Caco-2 (cell line): ENCODE results near the gene NAXD. TPM values are rescaled to one million over a fixed set of nuclear protein-coding genes. Genes with fewer than 3 reads are reported as not detected.

Experiments
- BruUV-seq: library from RNA; stranded (reverse); fragments of 400-500 nt; replicated peaks from 2 replicates; lab custom pipeline; 2021; lab: Mats Ljungman, UMichigan
- CTCF ChIA-PET: fragments of 300-600 bp; sonication (Branson Sonifier 250); formaldehyde crosslinking; loops from one replicate; lab custom pipeline; 2022; ENCODE audit warnings: antibody characterized with exemption; lab: Charles Lee
- POLR2A ChIA-PET: fragments of 300-600 bp; sonication (Branson Sonifier 250); formaldehyde crosslinking; loops from one replicate; lab custom pipeline; 2022; ENCODE audit warnings: antibody characterized with exemption; lab: Charles Lee
- DNase-seq, 2 experiments: peaks; one replicate each; pipeline versions ENCODE4 v3.0.0 to v3.0.0-alpha.2; 2020 to 2022
- H3K27me3 ChIP-seq: replicated peaks from 2 replicates; pipeline ENCODE4 v1.6.0; 2011; ENCODE audit warnings: low read length; ENCODE audit not compliant: control insufficient read depth, insufficient read depth
- H3K36me3 ChIP-seq: 2 replicates; pipeline ENCODE4 v1.5.1; 2011; ENCODE audit warnings: low read length; ENCODE audit not compliant: control insufficient read depth, insufficient read depth
- H3K4me1 ChIP-seq: fragments of 250-450 bp; sonication (Bioruptor Pico); 2 replicates; pipeline ENCODE4 v1.5.1; 2020; ENCODE audit warnings: mild to moderate bottlenecking
- H3K4me3 ChIP-seq: 2 replicates; pipeline ENCODE4 v1.5.1; 2011; ENCODE audit warnings: low read depth, mild to moderate bottlenecking, control low read depth, low read length
- H3K9me3 ChIP-seq: fragments of 250-450 bp; sonication (Bioruptor Pico); 2 replicates; pipeline ENCODE4 v1.5.1; 2020; ENCODE audit warnings: mild to moderate bottlenecking, moderate library complexity
- H3K27ac Mint-ChIP-seq: one replicate; pipeline ENCODE4 v1.8.0; 2022; ENCODE audit warnings: mixed read lengths; ENCODE audit not compliant: unreplicated experiment
- H3K27me3 Mint-ChIP-seq: one replicate; pipeline ENCODE4 v1.8.0; 2022; ENCODE audit warnings: mixed read lengths; ENCODE audit not compliant: insufficient read depth, unreplicated experiment
- H3K36me3 Mint-ChIP-seq: one replicate; pipeline ENCODE4 v1.8.0; 2022; ENCODE audit warnings: mild to moderate bottlenecking, mixed read lengths; ENCODE audit not compliant: insufficient read depth, unreplicated experiment
- H3K4me1 Mint-ChIP-seq: one replicate; pipeline ENCODE4 v1.8.0; 2022; ENCODE audit warnings: low read depth, mixed read lengths; ENCODE audit not compliant: unreplicated experiment
- H3K4me3 Mint-ChIP-seq: one replicate; pipeline ENCODE4 v1.8.0; 2022; ENCODE audit warnings: mild to moderate bottlenecking, moderate library complexity, mixed read lengths; ENCODE audit not compliant: unreplicated experiment
- H3K9me3 Mint-ChIP-seq: one replicate; pipeline ENCODE4 v1.8.0; 2022; ENCODE audit warnings: mixed read lengths; ENCODE audit not compliant: unreplicated experiment
- intact Hi-C: fragments of 100-400 bp; cut with micrococcal nuclease; formaldehyde crosslinking; loops from one replicate; pipeline ENCODE4 v1.10.0; 2022; ENCODE audit not compliant: unreplicated experiment
- total RNA-seq: library from RNA; stranded (reverse); gene quantifications from 2 replicates; pipeline ENCODE4 v1.2.3, GENCODE V29; 2022
- TF ChIP-seq, protein P1 (sequence below), 2 experiments: fragments of 200-600 bp in 1 of 2; IDR thresholded peaks; 1 replicate in 1 of 2; 2 replicates in 1 of 2; pipeline versions ENCODE4 v1.5.1 to v1.8.0; 2011 to 2022; ENCODE audit warnings: antibody characterized with exemption in 1 of 2, control low read depth in 1 of 2, inconsistent platforms in 1 of 2, low read depth in 1 of 2, low read length in 1 of 2, mild to moderate bottlenecking in 1 of 2, moderate library complexity in 1 of 2; ENCODE audit not compliant: insufficient read depth in 1 of 2, severe bottlenecking in 1 of 2, unreplicated experiment in 1 of 2

The NAXD gene
- total RNA-seq, 1 experiment from 2014 or later, result 51.5 TPM

DNA sequence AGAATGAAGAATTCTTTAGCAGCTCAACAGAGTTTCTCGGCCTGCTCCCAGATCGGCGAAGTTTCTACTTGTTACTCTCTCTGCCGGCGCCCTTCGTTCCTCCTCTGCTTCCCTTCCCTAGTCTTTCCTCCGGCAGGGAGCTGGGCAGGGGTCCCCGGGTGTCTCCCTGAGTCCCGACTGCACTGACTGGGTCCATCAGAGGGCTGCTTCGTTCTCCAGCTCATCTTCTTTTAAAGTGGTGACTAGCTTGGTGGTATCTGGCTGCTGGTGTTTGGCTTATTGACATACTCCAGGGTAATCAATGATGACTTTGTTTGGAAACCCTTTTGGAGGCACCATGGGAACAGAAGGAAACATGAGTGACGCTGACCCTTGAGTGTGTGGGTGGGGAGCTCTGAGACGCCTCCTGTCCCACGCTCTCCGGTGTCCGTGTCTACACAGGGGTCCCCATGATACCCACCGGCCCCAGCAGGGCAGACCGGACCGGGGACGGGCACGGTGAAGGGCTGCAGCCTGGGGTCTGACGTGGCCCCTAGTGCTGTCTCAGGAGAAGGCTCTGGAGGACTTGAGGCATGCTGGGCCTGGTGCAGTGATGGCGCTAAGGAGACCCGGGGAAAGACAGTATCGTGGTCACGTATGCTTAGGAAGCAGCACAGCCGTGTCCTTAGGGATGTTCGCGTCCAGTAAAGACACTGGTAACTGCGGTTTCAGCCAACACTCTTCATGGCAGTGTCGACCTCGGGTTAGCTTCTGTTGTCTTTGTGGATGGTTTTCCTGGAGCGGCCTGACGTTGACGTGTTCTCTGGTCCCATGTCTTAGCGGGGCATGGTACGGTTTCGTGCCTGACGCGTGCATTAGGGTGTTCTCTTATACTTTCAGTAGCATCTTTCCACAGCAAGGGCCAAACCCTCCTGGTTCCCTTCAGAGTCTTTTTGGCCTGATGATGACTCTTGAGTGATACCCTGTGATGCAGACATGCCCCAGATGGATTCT lies 23.8 kb downstream of the NAXD start:
- Histone ChIP-seq H3K9me3 (no peaks in the 10 kb centered on the region), H3K36me3 (peaks cover 4% of the 10 kb centered on the region), H3K4me3 (no peak overlapping the region), H3K4me1 (no peaks in the 10 kb centered on the region), H3K27me3 (no peaks in the 10 kb centered on the region)
- intact Hi-C loops, result no loop called here
- TF ChIP-seq, protein P1, sequence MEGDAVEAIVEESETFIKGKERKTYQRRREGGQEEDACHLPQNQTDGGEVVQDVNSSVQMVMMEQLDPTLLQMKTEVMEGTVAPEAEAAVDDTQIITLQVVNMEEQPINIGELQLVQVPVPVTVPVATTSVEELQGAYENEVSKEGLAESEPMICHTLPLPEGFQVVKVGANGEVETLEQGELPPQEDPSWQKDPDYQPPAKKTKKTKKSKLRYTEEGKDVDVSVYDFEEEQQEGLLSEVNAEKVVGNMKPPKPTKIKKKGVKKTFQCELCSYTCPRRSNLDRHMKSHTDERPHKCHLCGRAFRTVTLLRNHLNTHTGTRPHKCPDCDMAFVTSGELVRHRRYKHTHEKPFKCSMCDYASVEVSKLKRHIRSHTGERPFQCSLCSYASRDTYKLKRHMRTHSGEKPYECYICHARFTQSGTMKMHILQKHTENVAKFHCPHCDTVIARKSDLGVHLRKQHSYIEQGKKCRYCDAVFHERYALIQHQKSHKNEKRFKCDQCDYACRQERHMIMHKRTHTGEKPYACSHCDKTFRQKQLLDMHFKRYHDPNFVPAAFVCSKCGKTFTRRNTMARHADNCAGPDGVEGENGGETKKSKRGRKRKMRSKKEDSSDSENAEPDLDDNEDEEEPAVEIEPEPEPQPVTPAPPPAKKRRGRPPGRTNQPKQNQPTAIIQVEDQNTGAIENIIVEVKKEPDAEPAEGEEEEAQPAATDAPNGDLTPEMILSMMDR (IDR thresholded peaks at IDR 0.05; ENCODE audit: insufficient read depth in 1 of 2, low read depth in 1 of 2, low read length in 1 of 2, severe bottlenecking in 1 of 2, unreplicated experiment in 1 of 2), result no peak
- peaks cover 86% of the 10 kb centered on the region for H3K36me3 Mint-ChIP-seq
- H3K4me3 Mint-ChIP-seq, result peak overlapping the region; percentile 34
- H3K27me3 Mint-ChIP-seq, result no peaks in the 10 kb centered on the region
- H3K4me1 Mint-ChIP-seq, result no peaks in the 10 kb centered on the region
- ChIA-PET CTCF (interaction anchor here (0.6 to 1.0 kb wide), 2 partner anchors 76 to 183 kb away, joined by 4 to 5 read pairs; no protein-coding TSS in a partner anchor), POLR2A (no interaction called here)
- peak overlapping the region; percentile 55 for H3K27ac Mint-ChIP-seq
- BruUV-seq, result no TSS peak
- no peak for DNase-seq
- H3K9me3 Mint-ChIP-seq, result no peaks in the 10 kb centered on the region

DNA sequence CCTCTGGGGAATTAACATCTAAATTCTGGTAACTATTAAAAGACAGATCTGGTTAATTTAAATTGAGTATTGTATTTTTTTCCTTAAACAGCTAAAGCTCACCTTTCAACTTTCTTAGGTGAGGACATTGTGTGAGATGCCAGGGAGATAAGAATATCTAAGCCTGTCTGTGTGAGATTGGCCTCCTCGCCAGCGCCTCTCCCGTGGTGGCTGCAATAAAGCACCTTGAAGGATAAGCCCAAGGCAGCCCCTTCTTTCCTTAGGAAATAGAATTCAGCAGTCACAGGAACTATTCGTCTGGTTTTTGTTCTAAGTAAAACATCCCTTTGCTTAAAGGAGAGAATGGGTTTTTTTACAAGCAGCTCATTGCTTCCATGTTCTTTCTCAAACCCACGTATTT lies 24.6 kb downstream of the NAXD start:
- Histone ChIP-seq H3K4me1 (no peaks in the 10 kb centered on the region), H3K9me3 (no peaks in the 10 kb centered on the region), H3K27me3 (no peaks in the 10 kb centered on the region), H3K4me3 (no peak overlapping the region), H3K36me3 (peaks cover 4% of the 10 kb centered on the region)
- DNase-seq, result no peak
- Mint-ChIP-seq H3K4me1 (no peaks in the 10 kb centered on the region), H3K9me3 (no peaks in the 10 kb centered on the region), H3K36me3 (peaks cover 85% of the 10 kb centered on the region), H3K27ac (peak overlapping the region; percentile 22), H3K4me3 (no peak overlapping the region), H3K27me3 (no peaks in the 10 kb centered on the region)
- BruUV-seq, result no TSS peak
- intact Hi-C loops, result no loop called here
- POLR2A ChIA-PET, result interaction anchor here (0.9 kb wide), 1 partner anchor 23 kb away, joined by 7 read pairs; no protein-coding TSS in a partner anchor
- TF ChIP-seq, protein P1 (IDR thresholded peaks at IDR 0.05; ENCODE audit: insufficient read depth in 1 of 2, low read depth in 1 of 2, low read length in 1 of 2, severe bottlenecking in 1 of 2, unreplicated experiment in 1 of 2), result no peak
- CTCF ChIA-PET, result interaction anchor here (0.6 kb wide), 1 partner anchor 75 kb away, joined by 4 read pairs; no protein-coding TSS in a partner anchor

DNA sequence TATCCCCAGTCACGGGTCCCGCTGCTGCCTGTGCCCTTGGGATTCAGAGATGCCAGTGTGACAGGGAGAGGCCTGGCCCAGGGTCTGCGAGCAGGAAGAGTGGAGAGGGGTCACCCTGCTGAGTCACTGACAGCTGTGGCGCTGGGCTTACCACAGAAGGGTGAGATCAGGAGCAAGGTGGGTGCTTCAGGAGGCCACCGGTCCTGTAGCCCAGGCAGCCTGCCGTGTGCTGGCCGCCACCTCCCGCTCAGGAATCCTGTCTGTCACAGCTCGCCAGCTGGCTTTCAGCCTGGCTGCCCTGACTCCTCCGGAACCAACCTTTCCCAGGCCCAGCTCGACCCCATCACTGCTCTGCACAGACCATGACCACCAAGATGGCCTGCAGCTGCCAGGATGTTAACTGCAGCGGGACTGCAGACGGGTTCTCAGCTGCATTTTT lies 25.3 kb downstream of the NAXD start:
- H3K4me1 ChIP-seq, result no peaks in the 10 kb centered on the region
- peak overlapping the region; percentile 22 for H3K27ac Mint-ChIP-seq
- H3K36me3 Mint-ChIP-seq, result peaks cover 81% of the 10 kb centered on the region
- no peaks in the 10 kb centered on the region for H3K27me3 Mint-ChIP-seq
- no peak for DNase-seq
- no TSS peak for BruUV-seq
- CTCF ChIA-PET, result no interaction called here
- POLR2A ChIA-PET, result interaction anchor here (0.9 kb wide), 1 partner anchor 24 kb away, joined by 7 read pairs; no protein-coding TSS in a partner anchor
- H3K4me3 Mint-ChIP-seq, result no peak overlapping the region
- no peaks in the 10 kb centered on the region for H3K4me1 Mint-ChIP-seq
- no peak overlapping the region for H3K4me3 ChIP-seq
- no peaks in the 10 kb centered on the region for H3K9me3 ChIP-seq
- H3K36me3 ChIP-seq, result peaks cover 4% of the 10 kb centered on the region
- H3K27me3 ChIP-seq, result no peaks in the 10 kb centered on the region
- no peaks in the 10 kb centered on the region for H3K9me3 Mint-ChIP-seq
- TF ChIP-seq, protein P1 (IDR thresholded peaks at IDR 0.05; ENCODE audit: insufficient read depth in 1 of 2, low read depth in 1 of 2, low read length in 1 of 2, severe bottlenecking in 1 of 2, unreplicated experiment in 1 of 2), result no peak
- intact Hi-C loops, result no loop called here
